Right ventricle myocardium superior (tissue), 1 donor: Measurements from ENCODE around the gene OR5H1. TPM values are rescaled to one million over a fixed set of nuclear protein-coding genes. Genes with fewer than 3 reads are reported as not detected.
"Not testable (repeated sequence)": the region's sequence is repeated elsewhere in the genome, so short reads cannot be mapped to it uniquely, and the experiment has no call there.

Source experiments
- ATAC-seq: fragments of 200-7000 bp; cut with Tn5 transposase; one replicate; pipeline ENCODE4 v1.9.1; 2020; ENCODE audit warnings: mild to moderate bottlenecking; ENCODE audit not compliant: poor library complexity
- DNase-seq: peaks from one replicate; pipeline ENCODE4 v3.0.0-alpha.2; 2020
- intact Hi-C: fragments of 100-400 bp; cut with DNase I; formaldehyde crosslinking; loops from one replicate; pipeline ENCODE4 v1.11.2; 2022
- long read RNA-seq: library from polyadenylated mRNA; unstranded; transcript quantifications from one replicate; pipeline ENCODE4 v2.0.0, GENCODE V29; 2021
- total RNA-seq: library from RNA; stranded (reverse); fragmentation: NEBNext Ultra II Directional; extraction: Animal tissue kit (Norgen Biotek cat#: 25700); gene quantifications from one replicate; pipeline ENCODE4 v1.2.1, GENCODE V29; 2021
- donor health status: DM: no; HTN: yes; CAD: no; lungs with severe emphysema.

The OR5H1 gene
- not detected for total RNA-seq
- long read RNA-seq: 0 reads

DNA sequence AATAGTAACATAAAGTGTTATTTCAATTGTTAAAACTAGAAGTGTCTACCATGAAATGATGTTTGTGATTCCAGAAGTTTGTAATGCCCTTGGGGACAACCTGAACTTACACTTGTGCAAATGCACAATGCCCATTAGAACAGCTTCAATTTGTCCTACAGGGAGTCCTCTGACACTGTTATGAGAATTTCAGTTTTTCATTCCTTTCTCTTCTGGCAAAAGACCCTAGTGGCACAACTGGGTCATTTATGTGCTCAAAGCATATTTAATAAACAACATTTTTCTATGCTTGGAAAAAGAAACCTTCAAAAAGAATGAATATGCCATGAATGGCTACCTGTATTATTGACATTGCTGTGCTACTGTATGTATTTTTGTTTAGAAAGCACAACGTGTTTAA lies at the start of gene OR5H1:
Gene OR5H1, plus strand, starts transcription at position 301 of the 400 bp plus-strand sequence. CDS start 1,977 bp downstream, outside the sequence.
- no peak for ATAC-seq
- intact Hi-C loops: no loop called here
- DNase-seq: no peak

DNA sequence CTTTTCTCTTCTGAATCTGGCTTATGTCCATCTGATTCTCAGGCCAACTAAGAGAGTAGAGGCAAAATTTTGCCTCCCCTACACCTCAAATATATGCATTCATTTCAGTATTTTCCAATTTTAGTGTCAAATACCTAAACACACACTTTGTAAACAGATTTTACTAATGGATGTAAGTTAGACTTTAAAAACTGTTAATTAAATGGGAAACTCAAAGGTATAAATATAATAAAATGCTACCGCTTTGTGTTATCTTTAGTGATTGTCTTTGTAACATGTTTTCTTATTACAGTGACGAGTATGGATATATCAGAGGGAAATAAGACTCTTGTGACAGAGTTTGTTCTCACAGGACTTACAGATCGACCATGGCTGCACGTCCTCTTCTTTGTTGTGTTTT lies 43.6 kb upstream of the OR5H1 start, which contains the start of gene OR5AC2:
Gene OR5AC2, plus strand, starts transcription at position 301 of the 400 bp plus-strand sequence. Its CDS starts 0 bp downstream, at position 301.
- ATAC-seq (no peak), DNase-seq (no peak)
- intact Hi-C loops: no loop called here

DNA sequence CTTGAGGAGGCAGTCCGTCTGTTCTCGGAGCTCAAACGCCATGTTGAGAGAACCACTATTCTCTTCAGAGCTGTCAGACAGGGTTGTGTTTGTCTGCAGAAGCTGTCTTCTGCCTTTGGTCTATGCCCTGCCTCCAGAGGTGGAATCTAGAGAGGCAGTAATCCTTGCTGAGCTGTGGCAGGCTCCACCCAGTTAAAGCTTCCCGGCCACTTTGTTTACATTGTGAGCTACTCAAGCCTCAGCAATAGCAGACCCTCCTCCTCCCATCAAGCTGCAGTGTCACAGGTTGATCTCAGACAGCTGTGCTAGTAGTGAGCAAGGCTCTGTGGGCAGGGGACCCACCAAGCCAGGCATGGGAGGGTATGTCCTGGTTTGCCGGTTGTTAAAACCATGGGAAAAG lies 34.6 kb upstream of the OR5H1 start:
- DNase-seq: no peak
- ATAC-seq: no peak
- intact Hi-C loops: no loop called here

DNA sequence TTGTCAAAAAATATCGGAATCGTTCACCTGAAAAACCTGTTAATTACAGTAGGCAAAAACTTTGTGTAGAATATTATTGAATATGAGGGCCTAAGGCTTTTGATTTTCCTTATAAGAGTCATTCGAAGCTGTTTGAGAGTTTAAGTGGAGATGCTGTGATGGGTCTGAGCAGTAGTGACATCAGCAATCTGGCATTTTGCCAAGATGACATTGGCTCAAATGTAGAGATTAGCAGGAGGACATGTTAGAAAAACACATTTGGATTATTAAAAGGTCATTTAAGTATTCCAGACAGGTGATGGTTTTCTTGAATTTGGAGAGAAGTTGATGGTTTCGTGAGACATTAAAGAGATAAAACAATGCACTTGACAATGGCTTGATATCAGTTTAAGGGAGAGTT lies 30.7 kb upstream of the OR5H1 start:
- no peak for ATAC-seq
- DNase-seq: no peak
- intact Hi-C loops: no loop called here

DNA sequence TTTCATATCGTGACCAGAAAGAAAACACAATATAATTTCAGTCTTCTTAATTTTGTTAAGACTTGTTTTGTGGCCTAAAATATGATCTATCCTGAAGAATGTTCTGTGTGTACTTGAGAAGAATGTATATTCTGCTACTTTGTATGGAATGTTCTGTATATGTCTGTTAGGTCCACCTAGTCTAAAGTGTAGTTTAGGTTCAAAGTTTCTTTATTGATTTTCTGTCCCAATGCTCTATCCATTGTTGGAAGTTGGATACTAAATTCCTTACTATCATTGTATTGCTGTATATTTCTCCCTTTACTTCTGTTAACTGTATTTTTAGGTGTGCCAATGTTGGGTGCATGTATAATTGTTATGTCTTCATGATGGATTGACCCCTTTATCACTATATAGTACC lies 22.4 kb upstream of the OR5H1 start:
- ATAC-seq: no peak
- intact Hi-C loops: no loop called here
- no peak for DNase-seq

DNA sequence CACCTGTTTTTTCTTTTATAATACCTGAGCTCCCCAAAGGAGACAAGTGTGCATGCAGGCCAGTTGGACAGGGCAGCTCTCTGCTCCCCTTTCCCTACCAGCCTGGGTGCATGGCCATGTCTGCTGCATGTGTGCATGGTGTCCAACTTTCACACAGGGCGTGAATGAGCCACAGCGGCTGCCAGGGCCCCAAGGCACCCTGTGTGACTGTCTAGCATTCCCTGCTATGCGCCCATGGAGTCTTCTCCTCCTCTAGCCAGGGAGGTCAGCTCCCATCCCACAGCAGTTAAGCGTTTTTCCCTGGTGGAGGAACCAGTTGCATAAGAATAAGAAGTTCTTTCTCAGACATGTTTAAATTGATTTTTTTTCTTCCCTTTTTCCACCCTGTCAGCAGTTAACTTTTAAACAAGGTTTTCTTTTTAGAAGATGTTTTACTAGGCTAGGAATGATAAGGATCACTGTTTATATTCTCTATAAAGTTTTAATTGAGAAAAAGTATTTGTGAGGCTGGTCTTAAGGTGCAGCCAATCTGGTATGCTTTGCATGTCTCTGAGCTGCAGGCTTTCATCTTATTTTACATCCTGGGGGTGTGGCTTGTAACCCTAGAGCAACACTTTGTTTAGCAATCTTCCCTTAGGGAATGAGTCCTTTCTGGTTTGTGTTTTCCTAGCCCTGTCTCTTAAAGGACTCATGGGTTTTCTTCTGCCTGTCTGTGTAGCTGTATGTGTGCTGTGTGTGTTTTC lies 20.5 kb upstream of the OR5H1 start:
- intact Hi-C loops: no loop called here
- DNase-seq: no peak

DNA sequence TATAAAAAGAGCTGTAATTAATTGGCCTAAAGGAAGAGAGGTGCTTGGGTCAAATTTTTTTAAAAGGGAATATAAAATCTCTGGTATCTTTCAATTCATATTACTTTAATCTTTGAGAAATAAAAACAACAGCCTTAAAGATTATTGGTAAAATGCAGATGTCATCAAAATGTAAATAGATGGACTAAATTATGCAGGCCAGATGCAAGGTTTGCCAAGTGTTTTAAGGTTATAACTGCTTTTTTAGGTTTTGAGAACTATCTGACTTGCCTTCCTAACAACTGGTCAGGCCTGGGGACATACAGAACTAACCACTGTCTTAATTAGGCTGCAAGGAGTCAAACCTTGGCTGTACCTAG lies 20.0 kb upstream of the OR5H1 start:
- DNase-seq: no peak
- intact Hi-C loops: no loop called here
- ATAC-seq: no peak

More for the DNA sequence above, 20.5 kb upstream of the OR5H1 start:
- ATAC-seq: no peak

DNA sequence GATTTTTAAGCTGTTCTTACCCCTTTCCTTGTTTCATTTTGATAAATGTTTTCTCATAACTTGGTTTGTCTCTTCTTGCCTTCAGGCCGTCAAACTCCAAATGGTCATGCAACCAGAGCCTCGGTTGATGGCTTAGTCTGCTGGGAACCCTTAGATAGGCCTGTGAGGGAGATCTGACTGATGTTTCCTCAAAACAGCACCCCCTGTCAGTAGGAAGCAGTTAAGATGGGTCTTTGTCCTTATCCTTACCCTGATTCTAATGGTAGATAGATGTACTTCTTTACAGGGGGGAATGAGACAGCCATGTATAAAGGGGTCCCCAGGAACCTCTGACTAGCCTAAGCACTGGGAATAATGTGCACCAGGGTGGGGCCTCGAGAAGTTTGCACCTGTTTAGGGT lies 16.3 kb upstream of the OR5H1 start:
- DNase-seq (no peak), ATAC-seq (no peak)
- intact Hi-C loops: no loop called here

DNA sequence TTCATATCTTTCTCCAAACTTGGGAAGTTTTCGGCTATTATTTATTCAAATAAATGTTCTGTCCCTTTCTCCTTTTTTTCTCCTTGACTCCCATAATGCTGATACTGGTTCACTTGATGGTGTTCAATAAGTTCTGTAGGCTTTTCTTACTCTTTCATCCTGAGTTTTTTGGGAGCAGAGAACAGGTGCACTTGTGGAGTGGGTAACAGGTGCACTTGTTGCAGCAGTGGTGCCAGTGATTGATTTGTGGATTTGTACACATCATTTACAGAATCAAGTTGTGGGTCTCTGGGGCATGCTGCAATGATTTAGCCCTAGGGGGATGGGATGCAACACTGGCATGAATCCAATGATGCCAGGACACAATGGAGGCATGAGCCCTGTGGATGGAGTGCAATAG lies 14.8 kb upstream of the OR5H1 start:
- no peak for DNase-seq
- no peak for ATAC-seq
- intact Hi-C loops: no loop called here

DNA sequence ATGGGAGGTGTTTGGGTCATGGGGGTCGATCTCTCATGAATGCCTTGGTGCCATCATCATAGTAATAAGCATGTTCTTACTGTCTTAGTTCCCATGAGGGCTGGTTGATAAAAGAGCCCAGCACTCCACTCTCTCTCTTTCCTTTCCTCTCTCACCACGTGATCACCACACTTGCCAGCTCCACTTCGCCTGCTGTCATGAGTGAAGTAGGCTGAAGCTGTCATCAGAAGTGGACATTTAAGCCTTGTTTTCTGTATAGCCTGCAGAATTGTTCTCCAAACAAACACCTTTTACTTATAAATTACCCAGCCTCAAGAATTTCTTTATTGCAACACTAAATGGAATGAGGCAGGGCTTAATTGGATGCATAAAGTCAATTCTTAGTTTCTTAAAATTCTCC lies 6.1 kb downstream of the OR5H1 start:
- intact Hi-C loops: no loop called here
- DNase-seq (no peak), ATAC-seq (no peak)

DNA sequence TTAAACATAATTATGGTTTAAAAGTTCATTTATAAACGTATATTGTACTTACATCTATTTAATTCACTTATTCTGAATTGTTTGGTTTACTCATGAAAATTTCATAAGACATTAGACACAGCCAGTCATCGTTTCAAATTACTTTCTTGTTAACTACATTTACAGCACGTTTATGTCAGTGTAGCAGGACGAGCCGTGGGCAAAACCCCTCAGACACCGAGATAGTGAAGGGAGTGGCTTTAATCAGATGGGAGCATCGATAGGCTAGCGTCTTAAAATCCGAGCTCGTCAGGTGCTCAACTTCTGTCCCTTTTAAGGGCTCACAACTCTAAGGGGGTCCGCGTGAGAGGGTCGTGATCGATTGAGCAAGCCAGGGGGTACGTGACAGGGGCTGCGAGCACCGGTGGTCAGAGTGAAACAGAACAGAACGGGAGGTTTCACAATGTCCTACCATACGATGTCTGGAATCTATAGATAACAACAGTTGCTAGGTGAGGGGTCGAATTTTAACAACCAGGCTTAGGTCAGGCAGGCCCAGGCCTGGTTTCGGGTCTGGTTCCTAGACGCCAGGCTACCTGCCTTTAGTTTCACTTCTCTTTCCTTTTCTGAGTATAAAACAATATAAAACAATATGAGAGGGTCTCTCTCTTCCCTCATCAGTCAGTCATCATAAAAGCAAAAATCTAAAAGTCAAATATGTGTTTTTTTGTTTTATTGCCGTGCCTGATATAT lies 7.5 kb downstream of the OR5H1 start:
- intact Hi-C loops, DNase-seq, ATAC-seq: not testable (repeated sequence)

DNA sequence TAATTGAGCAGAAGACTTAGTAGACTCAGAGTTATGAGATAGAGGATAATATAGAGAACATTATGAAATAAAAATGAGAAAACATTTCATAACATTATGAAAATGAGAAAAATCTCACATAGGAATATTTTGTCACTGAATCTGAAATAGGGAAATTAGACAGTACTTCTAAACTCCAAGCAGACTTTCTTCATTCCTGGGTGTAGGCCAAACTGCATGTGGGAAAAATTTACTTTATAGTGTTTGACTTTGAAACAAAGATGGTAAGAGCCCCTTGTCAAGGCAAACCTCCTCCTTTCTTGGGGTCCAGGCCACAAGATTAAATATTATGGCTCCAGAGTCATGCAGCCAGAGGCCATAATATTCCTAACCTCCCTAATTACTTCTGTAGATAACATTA lies 10.0 kb downstream of the OR5H1 start:
- DNase-seq (no peak), ATAC-seq (no peak)
- intact Hi-C loops: no loop called here

DNA sequence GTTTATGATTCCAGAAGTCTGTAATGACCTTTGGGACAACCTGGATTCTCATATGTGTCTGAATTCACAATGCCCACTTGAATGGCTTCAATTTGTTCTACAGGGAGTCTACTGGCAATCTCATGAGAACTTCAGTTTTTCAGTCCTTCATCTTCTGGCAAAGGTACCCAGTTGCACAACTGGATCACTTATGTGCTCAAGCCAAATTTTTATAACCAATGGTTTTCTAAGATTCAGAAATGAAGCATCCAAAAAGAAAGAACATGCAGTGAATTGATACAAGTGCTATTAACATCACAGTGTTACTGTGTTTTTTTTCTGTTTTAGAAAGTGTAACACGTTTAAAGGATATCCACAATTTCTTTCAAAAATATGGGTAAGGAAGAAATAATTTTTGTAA lies 16.7 kb downstream of the OR5H1 start, which contains the start of gene OR5H14:
Gene OR5H14, plus strand, starts transcription at position 301 of the 400 bp plus-strand sequence. CDS start 1,907 bp downstream, outside the sequence.
- intact Hi-C loops: no loop called here
- ATAC-seq (no peak), DNase-seq (no peak)

DNA sequence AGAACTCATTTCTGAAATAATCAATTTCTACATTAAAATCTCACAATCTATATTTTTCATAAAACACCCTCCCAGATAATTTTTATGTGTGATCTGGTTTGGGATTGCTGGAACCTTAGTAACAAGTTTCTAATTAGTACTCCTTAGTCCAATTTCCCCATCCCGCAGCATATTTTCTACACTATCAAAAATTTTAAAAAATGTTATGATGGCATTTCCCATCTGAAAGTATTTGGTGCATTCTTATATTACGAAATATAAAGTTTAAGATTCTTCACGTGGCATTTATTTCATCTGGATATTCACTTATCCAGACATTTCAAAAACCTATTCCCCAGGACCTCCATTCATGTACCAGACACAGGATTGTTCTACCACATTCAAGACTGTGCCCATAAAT lies 18.2 kb downstream of the OR5H1 start:
- intact Hi-C loops: no loop called here
- DNase-seq (no peak), ATAC-seq (no peak)

DNA sequence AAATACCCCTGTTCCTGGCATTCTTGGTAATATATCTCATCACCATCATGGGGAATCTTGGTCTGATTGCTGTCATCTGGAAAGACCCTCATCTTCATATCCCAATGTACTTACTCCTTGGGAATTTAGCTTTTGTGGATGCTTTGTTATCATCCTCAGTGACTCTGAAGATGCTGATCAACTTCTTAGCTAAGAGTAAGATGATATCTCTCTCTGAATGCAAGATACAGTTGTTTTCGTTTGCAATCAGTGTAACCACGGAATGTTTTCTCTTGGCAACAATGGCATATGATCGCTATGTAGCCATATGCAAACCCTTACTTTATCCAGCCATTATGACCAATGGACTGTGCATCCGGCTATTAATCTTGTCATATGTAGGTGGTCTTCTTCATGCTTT lies 18.9 kb downstream of the OR5H1 start:
- ATAC-seq, intact Hi-C loops, DNase-seq: not testable (repeated sequence)

DNA sequence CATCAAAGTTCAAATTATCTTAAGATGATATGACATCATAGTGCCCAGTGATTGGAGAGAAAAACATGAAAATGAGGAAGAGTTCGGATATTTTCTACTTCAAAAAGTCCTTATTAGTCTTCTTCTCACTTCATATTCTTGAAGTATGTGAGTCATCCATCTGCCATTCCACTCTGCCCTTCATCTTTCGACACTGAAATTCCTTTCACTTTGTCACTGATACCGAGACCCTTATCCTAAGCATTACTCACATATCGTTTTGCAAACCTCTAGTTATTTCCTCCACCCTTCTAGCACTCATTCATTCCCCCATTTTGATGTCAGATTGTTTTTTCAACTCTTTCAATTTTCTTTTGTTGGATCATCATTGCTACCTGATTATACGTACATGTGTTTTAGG lies 20.7 kb downstream of the OR5H1 start:
- ATAC-seq: no peak
- intact Hi-C loops: no loop called here
- DNase-seq: no peak

DNA sequence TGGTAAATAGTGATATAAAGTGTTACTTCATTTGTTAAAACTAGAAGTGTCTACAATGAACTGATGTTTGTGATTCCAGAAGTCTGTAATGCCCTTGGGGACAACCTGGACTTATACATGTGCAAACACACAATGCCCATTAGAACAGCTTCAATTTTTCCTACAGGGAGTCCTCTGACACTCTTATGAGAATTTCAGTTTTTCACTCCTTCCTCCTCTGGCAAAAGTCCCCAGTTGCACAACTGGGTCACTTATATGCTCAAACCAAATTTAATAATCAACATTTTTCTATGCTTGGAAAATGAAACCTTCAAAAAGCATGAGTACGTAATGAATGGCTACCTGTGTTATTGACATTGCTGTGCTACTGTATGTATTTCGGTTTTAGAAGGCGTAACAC lies 35.9 kb downstream of the OR5H1 start, which contains the start of gene OR5H15:
Gene OR5H15, plus strand, starts transcription at position 301 of the 400 bp plus-strand sequence. CDS start 2,004 bp downstream, outside the sequence.
- intact Hi-C loops: no loop called here
- DNase-seq (no peak), ATAC-seq (no peak)

DNA sequence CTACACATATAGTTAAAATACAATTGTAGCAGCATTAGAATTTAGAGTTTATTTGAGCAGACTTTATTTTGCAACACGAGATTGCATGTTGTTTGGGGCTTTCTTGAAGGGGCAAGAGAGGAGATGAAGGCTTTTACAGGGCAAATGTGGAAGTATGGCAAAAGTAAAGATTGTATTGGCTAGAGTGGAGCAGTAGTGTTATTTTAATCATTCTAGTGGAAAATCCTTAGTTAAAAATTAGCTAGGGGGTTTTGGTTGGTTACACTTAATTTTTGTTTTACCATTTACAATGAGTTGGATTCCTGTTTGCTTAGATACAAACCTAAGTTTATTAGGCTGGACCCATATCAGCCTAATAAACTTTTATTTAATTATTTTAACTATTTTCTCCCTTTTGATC lies 40.5 kb downstream of the OR5H1 start:
- no peak for ATAC-seq
- no peak for DNase-seq
- intact Hi-C loops: no loop called here

DNA sequence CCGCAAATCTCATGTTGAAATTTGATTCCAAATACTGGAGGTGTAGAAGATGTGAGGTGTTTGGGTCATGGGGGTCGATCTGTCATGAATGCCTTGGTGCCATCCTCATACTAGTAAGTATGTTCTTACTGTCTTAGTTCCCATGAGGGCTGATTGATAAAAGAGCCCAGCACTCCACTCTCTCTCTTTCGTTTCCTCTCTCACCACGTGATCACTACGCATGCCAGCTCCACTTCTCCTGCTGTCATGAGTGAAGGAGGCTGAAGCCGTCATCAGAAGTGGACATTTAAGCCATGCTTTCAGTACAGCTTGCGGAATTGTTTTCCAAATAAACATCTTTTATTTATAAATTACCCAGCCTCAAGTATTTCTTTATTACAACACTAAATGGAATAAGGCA lies 42.1 kb downstream of the OR5H1 start:
- DNase-seq (no peak), ATAC-seq (no peak)
- intact Hi-C loops: no loop called here

DNA sequence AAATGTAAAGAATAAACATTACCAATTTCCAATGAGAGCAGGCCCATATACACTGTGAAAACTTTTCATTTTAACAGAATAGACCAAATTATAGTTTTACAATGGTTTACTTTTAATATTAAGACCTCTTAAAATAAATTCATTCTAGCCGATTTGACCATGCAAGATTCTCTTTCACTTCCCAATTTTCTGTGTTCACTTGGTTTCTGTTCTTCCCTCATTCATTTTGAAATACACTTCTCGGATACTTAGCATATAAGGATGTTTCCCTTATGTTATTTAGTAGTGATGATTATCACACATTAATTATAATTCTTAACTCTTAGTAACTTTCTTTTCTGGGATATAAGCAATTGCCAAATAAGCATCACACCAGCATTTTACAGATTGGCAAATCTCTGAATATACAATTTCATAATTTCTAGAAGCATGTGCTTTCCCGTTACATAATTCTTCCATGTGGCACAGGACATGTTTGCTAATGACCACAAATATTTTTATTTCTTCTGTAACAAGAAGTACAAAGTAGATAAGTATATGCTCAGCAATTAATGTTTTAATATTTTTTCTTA lies 49.9 kb downstream of the OR5H1 start:
- DNase-seq: no peak
- intact Hi-C loops: no loop called here
- ATAC-seq: no peak
